HG02943 (cell line): ENCODE measurements around the gene DHRS12.

Source experiments
- ATAC-seq: cut with Tn5 transposase; IDR thresholded peaks from one replicate; pipeline ENCODE4 v1.9.1; 2021; ENCODE audit warnings: mild to moderate bottlenecking, low read depth, moderate library complexity; ENCODE audit not compliant: unreplicated experiment

The DHRS12 gene

DNA sequence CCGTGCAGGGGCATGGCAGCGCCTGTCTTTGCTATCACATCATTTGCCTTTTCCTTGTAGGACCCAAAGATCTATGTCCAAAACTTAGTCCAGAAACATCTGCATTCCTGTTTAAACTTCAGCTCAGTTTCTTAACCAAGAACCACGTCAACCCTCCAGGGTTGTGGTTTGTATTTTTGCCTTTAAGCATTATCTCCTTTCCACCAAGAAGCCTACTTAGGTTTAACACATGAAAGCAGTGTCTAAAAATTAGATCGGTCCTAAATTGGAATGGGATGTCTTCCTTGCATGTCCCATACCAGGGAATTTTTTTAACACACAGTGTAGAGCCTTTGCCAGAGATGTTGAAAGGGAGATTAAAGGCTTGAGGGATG lies 38.8 kb downstream of the DHRS12 start:
- ATAC-seq, result no peak

DNA sequence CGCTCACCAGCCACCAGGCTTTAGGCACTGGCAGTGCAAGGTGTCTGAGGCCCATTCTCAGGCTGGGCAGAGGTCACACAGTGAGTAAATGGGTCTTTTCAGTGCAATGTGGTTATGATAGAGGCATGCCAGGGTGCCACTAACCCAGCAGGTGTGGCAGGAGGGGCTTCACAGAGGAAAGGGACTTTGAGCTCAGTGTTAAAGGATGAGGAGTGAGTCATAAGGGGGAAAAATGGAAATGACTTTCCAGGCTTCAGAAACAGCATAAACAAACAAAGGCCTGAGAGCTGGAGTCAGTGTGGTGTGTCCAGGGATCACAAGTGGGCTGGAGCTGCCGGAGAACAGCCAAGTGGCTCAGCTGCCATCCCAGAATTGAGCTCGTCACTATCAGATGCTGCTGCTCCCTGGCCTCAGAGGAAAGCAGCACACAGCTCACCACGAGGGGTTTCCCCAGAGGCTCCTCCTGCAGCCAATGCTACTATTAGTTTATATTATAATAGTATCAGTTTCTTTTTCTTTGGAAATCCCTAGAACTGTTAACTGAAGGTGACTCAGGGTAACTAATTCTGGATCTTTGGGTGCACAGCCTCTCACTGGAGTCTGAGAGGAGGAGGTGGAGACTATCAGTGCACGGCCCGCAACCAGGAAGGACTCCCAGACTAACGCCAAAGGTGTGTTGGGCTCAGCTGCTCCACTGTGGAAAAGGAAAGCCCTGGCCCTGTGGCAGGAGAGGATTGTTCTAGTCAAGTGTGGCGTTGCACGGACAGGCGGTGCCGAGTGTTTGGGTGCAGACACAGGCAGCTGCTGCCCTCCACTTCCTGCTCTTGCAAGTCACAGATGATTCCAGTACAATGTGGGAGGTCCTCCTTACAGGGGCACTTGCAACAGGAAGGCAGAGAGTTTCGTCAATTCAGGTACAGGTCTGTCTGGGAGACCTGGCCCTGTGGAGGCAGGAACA lies 39.5 kb downstream of the DHRS12 start:
- peak; percentile 69 for ATAC-seq

DNA sequence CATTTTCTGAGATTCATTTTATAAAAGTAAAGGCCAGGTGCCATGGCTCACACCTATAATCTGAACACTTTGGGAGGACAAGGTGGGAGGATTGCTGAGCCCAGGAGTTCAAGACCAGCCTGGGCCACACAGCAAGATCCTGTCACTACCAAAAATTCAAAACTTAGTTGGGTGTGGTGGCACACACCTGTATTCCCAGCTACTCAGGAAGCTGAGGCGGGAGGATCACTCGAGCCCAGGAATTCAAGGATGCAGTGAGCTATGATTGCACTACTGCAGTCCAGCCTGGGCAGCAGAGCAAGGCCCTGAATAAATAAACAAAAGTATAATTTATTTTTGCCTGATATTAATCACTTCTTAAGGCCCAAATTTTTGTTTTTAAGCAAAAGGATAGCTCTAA lies 40.5 kb downstream of the DHRS12 start:
- no peak for ATAC-seq

DNA sequence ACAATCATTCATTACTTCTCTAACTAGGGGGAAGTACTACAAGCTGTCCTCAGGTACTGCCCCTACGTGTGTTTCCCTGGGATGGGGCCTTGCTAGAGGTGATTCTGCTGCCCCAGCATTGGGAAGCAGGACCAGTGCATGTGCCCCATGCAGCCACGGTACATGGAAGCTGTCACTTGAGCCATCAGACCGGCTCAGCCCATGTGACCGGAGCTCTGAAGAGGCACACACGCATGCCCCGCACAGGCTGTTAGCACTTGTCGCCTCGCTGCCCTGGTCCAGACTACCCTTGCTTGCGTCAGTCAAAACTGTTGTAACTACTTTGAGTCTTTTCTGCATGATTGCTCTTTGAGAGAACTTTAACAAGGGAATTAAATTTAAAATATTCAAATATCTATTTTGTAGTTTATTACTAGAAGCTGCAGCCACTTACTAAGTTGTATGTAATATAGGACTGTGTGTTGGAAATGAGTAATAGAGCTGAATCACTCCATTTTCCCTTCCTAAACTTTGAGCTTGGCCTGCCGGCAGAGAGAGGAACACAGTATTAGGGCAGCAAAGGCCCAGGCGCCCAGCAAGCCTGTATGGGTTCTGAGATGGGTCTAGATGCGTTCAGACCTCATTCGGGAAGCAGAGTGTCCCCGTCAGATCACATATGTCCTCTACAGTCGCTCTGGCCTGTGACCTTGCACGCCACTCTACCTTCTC lies 42.2 kb downstream of the DHRS12 start:
- ATAC-seq, result no peak

DNA sequence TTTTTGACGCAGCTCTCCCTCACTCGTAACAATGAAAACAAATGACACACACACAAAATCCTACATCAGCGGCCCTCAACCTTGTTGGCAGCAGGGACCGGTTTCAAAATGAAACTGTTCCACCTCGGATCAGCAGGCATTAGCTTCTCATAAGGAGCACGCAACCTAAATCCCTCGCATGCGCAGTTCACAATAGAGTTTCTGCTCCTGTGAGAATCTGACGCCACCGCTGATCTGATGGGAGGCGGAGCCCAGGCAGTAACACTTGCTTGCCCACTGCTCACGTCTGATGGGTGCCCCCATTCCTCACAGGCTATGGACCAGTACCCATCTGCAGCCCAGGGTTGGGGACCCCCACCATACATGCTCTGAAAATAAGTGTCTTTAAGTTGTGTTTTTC lies 43.4 kb downstream of the DHRS12 start:
- ATAC-seq, result no peak

DNA sequence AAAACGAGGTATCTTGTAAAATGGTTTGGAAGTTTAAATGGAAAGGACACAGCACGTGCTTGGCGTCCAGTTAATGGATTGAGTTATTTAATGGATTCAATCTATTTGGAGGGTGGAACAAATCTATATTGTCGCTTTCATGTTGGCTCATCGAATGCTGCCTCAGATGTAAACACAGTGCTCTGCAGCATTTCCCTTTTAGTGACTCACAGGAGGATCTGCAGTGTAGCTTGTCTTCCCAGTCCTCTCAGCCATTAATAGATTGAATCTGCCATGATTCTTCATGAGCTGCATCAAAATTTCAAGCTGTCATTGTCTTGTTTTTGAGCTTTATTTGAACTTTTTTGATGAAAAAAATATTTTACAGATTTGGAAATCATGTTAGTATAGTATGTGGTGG lies 44.7 kb downstream of the DHRS12 start:
- ATAC-seq, result no peak

DNA sequence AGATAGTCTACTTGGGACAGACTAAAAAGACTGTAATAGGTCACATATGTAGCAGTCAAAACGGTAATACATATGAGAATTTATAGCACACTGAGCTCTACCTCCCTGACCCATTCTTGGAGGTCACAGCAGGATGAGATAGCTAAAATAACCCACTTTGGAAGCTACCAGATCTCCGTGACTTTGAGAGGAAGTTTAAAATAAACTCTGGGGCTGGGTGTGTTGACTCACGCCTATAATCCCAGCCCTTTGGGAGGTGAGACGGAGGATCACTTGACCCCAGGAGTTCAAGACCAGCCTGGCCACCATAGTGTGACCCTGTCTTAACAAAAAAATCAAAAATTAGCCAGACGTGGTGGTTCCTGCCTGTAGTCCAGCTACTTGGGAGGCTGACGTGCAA lies 45.3 kb downstream of the DHRS12 start:
- ATAC-seq, result no peak

DNA sequence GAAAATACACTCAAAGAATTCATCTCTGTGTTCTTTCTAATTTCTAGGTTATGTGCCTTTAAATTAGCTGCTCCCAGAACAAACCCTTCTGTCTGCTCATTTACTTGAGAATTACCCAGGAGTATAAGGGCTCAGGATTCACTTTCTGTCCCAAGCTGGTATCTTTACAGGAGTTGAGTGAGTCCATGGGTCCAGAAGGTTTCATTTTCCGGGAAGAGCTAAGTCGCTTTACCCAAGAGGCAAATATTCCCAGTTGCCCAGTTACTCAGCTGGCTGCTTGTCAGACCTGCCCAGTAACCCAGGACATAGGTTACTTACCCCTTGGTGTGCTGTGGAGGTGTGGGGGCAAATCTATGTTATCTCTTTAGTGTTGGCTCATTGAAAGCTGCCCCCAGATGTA lies 47.3 kb downstream of the DHRS12 start:
- ATAC-seq, result no peak

DNA sequence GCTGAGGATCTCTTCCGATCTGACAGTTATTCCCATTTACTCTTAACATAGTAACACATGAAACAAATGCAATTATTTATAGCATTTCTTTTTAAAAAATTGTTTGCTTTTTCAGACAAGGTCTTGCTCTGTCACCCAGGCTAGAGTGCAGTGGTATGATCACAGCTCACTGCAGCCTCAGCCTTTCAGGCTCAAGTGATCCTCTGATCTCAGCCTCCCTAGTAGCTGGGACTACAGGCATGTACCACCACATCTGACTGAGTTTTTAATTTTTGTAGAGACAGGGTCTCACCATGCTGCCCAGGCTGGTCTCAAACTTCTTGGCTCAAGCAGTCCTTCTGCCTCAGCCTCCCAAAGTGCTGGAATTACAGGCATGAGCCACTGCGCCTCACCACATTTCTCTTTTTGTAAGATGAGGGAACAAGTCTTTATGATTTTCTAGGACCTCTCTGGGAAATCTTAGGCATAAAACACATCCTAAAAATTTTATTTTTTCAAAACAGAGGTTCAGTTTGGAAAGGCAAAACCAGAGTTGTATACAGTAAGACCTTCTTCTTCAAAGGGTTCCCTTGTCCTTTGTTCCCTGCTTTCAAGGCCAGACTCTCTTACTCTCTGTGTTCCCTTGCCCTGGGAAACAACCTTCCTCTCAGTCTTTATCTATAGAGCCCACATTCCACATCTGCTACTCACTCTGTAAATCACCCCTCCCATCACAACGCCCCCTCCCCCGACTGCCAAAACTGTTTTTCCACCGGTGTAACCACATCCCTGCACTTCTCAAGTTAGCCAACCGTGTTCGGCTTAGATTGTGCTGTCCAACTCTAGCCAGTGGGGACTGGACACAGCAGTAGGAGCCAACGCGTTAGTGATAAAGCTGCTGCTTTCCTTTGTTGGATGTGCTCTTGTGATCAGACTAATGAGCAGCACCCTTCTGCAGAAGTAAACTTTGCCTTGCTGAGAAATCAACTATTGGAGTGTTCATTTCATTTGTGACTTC lies 56.2 kb downstream of the DHRS12 start:
- ATAC-seq, result no peak

DNA sequence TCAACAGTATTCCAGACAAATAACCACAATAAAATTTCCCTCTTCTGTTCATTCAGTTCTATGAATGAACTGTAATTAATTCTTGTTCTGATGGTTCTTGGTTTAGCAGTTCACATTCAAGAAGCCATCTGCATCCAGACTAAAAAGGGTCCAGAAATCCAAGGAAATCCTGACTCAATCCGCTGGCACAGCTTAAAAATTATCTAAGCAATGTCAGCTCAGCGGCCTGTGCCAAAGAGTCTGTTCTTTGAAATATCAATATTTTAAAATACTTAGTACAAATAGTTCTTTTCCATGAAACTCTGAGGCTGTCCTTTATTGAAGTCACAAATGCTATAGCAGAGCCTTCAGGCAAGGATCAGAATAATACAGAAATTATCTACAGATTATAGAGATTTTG lies 57.2 kb downstream of the DHRS12 start:
- ATAC-seq, result no peak

DNA sequence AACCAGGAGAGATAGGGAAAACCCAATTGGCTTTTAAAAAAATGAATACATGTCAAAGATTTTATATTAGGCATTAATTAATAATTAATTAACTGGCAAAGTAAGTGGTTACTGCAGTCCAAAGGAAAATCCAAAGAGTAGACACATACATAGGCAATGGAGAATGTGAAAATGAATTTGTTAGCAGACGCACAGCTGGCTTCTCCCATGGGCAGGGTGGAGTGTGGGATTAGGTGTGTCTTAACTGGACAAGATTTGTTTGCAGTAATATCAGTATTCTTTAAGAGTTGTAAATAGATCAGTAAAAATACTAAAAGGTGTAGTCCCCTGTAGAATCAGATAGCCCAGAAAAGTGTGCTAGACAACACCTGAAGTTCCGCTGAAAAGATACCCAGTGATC lies 58.7 kb downstream of the DHRS12 start:
- ATAC-seq, result no peak

DNA sequence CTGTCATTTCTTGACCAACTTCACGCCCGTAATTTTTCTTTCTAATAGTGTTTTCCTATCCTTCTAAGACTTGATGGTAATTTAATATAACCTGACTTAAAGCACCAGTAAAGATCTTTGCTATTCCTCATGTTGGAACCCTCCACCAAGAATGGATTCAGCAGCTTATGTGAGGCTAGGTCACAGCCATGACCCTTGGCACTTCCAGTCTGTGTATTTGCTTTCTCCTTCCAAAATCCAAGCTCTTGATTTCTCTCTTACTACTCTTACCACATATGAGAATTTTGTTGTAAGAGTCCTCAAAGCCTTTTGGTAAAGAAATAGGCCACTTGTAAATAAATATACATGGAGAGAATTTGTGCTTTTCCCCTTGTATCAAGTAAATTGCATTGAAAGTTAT lies 61.4 kb downstream of the DHRS12 start:
- ATAC-seq, result no peak

DNA sequence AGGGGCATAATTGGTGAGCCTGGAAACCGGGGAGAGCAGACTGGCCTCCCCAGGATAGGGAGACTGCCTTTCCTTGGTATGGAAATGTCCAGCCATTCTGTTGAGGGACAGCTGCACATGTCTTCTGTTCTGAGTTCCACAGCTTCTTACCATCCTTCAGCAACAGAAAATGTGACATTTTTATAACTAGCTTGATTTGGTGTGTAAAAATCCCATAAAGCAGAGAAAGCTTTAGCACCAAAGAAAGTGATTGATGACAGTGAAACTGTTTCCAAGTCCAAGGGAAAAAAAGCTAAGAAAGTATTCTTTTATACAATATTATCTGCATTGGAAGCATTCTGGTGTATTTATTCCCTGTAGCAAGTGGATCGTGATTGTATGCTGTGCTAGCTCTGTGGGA lies 61.9 kb downstream of the DHRS12 start:
- no peak for ATAC-seq

DNA sequence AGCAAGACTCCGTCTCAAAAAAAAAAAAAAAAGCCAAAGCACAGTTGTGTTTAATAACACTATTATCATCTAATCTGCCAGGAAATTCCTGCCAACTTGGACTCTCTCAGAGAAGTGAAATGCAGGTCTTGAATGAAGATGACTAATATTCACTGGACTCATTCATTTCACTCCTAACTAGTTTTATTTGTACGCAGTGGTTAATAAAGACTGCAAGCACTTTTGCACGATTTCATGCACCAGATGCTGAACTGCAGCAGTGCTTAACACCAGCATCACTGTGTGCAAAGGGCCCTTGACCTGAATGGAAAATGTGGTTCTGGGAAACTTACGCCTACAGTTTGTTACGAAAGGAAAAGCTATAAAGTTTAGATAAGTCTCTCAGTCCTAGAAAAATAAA lies 63.3 kb downstream of the DHRS12 start:
- no peak for ATAC-seq

DNA sequence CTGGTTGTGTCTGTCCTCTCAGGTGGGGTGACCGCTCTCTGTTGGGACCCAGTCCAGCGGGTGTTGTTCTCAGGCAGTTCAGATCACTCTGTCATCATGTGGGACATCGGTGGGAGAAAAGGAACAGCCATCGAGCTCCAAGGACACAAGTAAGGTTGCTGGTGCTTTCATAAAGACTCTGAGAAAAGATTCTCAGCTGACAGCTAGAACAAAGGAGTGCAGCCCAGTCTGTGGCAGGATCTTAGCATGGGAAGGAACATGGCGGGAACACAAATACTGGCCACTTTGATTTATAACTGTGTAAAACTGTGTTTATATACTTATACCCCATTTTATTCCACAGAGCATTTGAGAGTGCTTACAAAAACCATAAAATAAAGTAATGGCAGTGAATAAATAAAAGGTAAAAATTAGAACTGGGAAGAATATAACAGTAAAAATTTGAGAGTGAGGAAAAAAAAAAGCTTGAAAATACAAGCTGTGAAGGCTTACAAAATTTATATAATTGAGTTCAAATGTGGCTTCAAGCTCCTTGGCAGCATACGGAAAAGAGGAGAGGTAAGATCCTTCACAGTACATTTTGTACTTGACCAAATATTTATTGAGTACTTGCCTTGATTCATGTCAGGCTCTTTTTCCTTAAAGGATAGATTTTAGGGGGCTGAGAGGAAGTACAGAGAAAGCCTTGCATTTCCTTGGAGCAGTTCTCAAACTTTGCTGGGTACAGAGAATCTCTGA lies 64.8 kb downstream of the DHRS12 start:
- ATAC-seq, result no peak

DNA sequence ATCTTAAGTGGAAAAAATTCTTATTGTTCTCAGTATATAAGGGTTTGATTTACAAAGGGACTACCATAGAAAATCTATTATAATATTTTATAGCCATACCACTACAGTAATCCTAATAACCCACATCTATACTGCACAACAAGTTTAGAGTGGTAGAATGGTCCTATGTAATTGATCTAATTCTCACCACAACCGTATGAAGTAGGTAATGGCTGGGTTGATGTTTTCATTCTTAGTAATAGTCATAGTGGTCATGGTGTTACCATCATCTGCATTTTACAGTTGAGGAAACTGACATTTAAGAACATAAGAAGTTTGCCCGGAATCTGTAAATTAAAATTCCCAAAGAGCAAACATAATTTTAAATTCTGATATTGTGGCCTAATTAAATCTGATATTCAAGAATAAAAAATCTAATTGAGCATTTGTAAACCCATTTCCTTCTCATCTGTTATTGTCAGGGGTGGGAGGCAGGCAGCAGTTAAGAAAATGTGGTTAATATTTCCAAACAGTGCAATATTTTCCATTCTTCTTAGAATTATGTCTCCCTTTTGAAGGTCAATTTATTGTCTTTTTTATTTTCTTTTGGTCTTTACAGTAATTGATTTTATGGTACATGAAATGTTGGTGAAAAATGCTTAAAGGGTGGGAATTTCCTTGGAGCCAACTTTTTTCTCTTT lies 65.6 kb downstream of the DHRS12 start:
- no peak for ATAC-seq

DNA sequence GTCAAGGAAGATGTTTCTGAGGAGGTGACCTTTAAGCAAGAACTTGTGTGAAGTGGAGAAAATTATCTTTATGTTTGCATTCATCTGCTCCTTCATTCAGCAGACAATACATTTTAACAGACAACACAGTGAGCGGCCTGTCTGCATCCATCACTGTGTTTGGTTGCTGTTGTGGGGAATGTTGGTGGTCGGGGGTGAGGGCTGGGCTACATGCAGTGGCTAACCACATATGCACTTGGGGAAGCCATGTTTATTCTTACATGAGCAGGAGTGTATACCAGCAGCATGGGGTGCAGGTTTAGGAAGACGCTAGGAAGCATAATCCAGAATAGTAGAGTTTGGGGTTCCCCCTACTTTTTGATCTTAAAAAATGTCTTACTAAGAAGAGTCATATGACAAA lies 66.4 kb downstream of the DHRS12 start:
- ATAC-seq, result no peak

DNA sequence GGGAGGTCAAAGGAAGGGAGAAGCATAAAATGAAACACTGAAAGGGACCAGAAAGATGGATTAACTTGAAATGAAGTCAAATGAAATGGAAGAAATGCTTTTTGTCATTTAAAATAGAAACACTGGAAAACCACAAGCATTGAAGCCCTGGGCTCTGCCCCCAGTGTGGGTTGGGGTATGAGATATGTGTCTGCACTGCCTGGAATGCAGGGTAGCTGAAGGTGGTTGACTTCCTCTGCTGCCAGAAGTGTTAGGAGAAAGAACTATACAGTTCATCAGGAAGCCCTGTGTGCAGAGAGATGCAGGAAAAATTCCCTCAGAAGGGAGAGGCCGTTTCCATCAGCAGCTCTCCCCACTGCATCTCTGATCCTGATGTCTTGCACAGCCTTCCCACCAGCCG lies 69.2 kb downstream of the DHRS12 start:
- ATAC-seq, result no peak
